DMS53 treated with DMSO at 0.1 percent for 48 hours (cell line): Measurements from ENCODE around the gene TCF7L2.
"Not testable (repeated sequence)": the region's sequence is repeated elsewhere in the genome, so short reads cannot be mapped to it uniquely, and the experiment has no call there.

Experiments
- DNase-seq: peaks from one replicate; lab custom pipeline; 2025; ENCODE audit not compliant: unreplicated experiment; lab: John Stamatoyannopoulos, UW

The TCF7L2 gene

DNA sequence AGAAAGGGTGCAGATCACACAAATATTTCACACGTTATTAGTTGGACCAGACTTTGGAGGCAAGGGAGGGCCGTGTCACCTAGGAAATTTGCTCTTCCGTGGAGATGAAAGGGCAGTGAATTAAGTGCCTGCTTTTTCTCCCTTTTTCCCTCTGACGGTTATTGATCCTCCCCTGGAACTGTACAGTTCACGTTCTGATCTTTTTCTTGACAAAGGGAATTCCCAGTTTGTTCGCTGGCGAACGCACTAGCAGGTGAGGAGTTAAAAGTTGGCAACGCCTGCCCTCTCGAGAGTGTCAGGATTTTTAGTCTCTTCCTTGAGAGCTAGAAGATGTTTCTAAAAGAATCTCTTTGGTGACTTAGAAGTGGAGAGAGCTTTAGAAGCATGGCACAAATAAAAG lies 111.5 kb downstream of the TCF7L2 start:
- DNase-seq: no peak

DNA sequence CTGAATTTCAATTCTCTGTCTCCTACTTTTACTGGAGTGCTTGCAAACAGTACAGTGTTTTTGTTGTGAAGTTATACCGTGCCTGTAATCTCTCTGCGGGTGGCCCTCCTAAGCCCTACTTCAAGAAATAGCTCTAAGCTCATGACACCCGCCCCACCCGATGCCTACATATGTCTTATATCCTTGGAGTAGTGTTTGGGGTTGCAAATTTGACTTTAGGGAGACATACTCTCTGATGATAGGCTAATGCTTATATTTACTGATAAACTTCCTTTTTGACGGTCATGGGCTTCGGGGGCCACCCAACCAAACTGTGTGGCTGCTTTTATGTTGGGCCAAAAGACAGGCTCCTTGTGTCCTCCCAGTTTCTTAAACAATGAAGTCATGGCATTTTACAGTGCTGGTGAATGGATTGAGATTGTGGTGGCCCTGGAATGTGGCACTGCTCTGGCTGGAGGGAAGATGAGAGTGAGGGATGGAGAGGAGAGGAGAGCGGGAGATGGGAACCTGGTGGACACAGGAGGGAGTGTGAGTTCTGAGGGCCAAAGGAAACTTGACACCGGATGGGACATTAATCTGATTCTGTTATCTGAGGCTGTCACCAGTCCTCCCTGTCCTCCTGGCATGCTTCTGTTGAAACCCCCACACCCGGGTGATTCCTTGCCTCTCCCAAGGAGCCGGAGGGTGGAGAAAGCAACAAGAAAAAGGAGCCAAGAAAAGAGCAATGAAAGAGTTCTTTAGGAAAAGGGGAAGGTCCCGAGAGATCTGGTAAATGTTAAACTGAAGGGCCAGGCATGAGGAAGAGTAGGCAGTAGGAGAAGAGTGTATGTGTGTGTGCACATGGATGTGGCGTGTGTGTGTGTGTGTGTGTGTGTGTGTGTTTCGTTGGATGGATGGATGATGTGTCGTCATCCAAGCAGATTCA lies 113.3 kb downstream of the TCF7L2 start:
- no peak for DNase-seq

DNA sequence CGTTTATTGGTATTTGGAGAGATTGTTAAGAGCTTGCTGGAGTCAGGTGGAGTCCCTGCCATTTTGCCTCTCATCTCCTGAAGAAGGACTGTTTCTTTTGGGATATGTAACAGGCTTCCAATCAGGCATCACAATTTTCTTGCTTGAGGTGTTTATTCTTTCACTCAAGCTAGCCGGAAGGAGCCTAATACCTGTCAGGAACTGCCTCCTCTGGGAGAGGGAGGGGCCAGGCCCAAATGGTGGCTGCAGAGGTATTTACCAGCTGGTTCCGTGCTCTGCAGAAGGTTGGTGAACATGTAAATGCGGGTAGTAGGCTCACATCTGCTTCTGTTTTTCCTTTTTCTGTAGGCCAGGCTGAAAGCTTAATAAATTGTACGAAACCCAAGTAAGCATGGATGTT lies 114.0 kb downstream of the TCF7L2 start:
- no peak for DNase-seq

DNA sequence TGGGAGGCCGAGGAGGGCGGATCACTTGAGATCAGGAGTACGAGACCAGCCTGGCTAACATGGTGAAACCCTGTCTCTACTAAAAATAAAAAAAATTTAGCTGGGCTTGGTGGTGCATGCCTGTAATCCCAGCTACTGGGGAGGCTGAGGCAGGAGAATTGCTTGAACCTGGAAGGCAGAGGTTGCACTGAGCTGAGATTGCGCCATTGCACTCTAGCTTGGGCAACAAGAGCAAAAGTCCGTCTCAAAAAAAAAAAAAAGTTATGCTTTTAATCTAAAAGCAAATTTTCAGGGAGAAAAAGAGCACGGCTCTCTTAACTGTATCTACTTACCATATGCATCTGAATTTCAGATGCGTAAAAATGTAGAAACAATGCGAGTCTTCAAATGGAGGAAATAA lies 116.1 kb downstream of the TCF7L2 start:
- DNase-seq: not testable (repeated sequence)

DNA sequence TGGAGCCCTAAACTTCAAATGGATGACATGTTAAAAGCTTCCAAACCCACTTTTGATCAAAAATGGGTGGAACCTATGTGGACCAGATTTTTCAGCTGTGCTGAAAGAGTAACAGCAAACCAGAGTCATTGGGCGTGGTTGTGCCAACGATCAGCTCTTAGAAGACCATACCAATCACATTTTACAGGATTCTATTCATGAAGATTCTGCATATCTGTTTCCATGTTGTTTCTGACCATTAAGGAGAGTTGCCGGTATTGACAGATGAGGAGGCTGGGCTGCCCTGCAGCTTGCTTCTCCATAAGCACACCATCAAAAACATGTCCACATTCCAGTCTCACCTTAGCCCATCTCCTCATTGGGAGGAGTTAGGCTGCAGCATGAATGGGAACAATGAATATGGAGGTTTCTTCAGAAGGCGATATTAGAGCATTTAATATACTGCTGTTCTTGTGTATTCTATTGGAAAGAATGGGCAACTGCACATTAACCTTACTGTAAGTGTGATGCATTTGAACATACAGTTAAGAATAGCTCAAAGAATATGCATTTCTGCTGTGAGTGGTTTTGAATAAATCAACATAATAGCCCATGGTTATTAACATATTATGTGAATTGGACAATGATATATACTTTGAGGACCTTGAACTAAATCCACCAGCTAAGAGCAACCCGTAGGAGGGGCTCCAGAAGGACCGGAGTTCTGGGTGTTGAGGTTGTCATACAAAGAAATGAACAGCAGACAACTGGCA lies 116.7 kb downstream of the TCF7L2 start:
- DNase-seq: no peak

DNA sequence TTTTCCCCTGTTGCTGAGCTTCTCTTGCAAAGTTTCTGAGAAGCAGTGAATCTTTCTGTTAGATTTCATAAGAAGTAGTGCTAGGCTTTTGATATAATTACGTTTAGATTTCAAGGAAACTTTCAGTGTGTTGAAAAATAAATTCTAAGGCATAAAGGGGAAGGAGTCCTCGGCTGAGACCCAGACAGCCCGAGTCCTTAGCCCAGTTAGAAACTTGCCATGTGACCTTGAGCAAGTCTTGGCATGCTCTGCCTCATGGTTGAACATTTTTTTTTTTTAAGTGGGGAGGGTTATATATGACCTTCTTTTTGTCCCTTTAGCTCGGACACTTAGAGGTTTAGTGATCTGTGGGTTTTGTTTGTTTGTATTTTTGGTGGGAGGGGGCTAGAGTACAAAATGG lies 117.5 kb downstream of the TCF7L2 start:
- no peak for DNase-seq

DNA sequence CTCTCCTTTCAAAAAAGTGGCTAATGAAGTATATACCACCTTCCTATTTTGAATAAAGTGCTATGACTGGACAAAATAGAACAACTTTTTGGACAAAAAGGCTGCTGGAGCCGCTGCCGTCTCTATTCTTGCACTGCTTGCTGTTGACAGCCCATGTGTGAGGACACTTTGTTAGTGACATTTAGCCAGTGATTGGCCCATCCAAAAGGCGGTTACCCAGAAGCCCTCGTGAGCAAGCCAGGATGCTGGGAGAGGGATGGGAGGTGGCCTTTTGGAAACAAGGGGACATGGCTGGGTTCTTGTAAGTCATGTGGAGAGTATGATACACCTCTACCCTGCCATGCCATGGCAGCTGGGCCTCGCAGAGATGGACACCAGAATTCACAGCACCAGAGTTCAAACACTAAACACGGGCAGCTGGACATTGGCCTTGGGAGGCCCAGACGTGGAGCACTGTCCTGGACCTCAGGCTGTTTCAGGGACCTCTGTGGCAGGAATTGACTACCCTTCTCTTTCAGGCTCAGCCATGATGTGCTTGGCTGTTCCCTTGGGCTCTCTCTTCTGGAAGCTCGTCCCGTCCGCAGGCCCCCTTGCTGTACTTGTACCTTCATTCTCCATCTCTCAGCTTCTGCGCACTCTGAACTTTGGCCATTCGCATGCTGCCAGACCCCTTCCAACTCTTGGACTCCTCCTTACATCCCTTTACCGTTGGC lies 118.3 kb downstream of the TCF7L2 start:
- no peak for DNase-seq

DNA sequence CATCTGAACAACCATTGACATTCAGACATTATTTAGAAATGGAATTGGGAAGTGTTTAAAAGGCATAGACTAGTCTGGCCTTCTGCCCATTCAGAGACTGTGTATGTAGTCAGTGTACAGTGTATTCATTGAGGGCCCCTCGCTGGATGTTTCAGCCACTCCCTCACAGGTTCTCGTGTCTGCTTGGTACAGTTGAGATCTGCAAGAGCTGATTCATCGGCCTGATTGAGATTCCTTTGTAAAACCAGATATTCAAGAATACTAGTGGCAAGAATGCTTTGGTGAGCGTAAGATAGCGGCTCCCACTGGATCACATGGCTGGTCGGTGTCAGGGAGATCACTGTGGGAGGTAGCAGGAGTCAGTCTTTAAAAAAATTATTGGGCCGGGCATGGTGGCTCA lies 119.5 kb downstream of the TCF7L2 start:
- no peak for DNase-seq

DNA sequence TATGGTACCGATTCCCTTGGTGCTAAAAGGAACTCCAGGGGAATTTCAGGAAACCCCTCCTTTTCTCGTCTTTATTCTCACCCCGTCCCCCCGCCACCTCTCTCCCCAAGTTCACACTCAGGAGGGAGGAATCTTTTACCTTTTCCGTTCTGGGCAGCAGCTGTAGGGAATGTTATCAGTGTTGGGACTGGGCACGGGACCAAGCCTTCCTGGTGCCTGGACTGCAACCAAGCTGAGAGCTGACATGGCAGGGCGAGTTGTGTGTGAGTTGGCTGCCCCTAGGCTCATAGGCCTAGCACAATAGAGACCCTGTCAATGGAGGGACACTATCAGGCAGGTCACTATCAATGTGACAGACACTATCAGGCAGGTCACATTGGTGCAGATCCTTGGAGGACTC lies 121.4 kb downstream of the TCF7L2 start:
- no peak for DNase-seq

DNA sequence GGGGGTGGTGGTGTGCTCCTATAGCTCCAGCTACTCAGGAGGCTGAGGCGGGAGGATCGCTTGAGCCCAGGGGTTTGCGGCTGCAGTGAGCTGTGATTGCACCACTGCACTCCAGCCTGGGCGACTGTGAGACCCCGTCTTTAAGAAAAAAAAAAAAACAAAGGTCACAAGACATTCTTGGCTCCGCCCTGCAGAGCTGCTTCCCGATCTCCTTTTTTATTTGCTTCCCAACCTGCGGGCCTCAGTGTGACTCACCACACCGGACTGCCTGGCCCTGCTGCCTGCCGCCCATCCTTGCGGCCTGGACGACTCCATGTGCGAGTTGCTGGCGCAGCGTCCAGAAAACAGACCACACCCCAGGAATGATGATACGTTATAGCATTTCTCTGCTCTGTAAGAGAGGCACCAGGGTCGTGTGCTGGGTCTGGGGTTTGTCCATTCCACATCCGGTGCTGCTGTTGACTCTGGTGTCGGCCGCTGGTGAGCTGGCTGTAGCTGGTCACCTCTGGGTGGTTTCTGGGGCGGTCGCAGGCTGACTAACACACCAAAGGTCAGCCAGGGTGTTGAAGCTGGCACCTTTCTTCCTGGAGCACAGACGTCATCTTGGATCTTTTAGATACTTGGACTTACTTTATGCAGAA lies 123.6 kb downstream of the TCF7L2 start:
- DNase-seq: no peak

DNA sequence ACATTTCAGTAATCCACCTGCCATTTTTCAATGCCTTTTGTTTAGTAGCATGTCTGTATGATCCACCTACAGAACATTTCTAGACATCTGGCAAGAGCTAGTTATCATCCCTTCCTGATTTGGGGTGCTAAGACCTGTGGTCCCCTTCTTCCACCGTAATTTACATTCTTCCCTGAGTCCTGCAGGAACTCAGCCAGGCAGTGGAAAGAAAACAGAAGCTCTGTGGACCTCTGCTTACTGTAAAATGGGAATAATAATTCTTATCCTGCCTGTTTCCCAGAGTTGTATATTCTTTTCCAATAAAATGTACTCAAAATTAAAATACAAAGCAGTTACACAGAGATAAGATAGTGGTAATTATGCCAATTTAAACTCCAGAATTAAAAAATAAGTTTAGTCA lies 126.9 kb downstream of the TCF7L2 start:
- DNase-seq: no peak

DNA sequence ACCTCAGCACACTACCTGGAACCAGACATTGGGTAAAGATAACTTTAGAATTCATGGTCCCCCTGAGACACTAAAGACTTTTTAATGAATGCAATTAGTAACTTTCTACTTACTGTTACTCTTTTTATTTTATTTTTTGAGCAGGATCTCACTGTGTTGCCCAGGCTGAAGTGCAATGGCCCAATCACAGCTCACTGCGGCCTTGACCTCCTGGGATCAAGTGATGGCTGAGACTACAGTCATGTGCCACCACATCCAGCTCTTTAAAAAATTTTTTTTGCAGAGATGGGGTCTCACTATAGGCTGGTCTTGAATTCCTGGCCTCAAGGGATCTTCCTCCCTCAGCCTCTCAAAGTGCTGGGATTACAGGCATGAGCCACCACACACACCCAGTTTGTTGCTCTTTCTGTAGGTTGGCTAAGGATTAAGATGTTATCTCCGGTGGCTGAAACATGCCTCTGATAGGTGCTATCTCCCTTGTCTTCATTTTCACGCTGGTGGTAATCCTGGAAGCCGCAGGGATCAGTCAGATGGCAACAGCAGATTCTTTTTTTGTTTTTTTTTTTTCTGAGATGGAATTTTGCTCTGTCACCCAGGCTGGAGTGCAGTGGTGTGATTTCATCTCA lies 128.3 kb downstream of the TCF7L2 start:
- DNase-seq: no peak

DNA sequence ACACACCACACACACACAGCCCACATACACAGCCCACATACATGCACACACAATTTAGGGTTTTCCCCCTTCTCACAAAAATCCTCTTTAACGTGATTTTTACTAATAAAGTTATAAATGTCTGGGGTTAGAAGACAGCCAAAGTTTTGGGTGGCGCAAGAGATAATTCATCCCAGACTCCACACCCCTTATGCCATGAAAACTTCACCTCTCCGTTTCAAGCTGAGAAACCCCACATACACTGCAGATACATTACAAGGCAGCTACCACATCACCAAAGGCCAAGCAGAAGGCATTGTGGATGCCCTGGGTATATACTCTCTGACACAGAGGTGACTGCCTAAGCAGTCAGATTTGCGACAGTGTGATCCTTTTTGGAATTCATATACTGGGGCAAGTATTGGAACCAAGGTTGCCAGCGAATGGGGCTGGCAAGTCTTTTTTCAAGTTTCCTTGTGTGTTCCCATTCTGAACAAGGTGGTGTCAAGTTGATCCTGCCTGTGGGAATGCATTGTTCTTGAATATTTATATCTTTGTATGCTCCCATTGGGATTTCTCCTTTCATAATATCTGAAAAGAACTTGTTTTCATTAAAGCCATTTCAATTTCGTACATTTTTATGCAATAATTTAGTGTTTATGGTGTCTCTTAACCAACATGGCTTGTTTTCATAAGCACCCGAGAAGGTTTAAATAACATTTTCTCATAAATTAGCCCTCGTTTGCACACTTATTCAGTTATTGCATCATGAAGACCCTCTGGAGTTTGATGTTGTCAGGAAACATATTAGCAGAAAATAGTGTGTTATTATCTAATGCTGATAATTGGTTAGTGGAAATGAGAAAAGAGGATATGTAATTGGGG lies 130.2 kb downstream of the TCF7L2 start:
- DNase-seq: no peak

DNA sequence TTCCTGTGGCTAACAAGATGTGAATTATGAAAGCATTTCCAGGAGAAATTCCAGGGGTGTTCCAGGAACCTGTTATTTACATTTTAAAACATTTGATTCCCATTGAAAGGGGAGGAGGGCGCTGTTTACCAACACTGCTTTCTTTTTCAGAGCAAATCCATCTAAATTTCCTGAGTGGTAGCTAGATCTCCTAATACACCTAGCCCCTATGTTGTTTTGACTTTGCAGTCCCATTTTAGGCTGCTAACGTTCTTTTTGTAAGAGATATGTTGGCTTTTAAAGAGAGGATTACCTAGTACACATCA lies 130.8 kb downstream of the TCF7L2 start:
- DNase-seq: no peak

DNA sequence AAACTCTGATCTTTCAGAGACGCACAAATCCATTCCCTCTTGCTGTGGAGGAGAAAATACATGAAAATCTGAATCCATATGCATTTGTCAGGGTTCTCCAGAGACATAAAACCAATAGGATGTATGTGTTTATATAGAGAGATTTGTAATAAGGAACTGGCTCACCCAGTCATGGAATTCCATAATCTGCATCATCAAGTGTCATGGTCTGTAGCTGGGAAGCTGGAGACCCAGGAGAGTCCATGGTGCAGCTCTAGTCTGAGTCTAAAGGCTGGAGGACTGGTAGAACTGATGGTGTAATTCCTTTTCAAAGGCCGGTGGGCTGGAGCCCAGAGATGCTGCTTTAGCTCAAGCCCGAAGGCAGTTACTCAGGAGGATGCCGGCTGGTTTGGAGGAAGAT lies 134.0 kb downstream of the TCF7L2 start:
- no peak for DNase-seq

DNA sequence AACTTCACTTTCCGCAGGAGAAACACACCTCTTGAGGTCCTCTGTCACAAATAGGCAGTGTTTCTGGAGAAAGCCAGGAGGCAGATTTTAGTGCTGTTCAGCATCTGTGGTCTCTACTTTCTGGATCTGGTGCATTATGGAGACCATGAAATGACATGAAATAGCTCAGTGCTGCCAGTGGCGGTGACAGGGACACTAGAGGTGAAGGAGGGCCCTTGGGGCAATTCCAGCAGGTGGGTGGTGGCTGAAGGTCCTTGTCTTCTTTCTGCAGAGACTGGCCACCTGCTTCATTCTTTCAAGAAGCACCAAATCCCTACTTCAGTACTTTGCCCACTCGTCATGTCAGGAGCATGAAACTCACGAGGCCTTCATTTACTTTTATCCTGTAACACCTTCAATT lies 135.7 kb downstream of the TCF7L2 start:
- DNase-seq: no peak

DNA sequence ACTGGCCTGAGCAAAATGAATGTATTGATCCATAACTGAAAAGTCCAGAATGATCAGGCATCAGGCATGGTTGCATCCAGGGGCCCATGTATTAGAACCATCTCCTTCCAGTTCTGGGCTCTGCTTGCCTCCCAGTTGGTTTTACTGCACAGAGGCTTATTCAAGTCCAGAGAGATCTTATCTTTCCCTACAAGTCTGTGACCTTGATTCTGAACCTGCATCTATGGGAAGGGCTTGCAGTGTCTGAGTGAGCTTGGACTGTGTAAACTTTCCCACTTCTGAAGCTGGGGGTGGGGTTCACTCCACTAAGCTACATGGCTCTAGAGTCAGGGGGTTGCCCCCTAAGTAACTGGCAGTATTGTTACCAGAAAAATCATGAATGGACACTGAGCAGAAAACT lies 136.2 kb downstream of the TCF7L2 start:
- DNase-seq: no peak

DNA sequence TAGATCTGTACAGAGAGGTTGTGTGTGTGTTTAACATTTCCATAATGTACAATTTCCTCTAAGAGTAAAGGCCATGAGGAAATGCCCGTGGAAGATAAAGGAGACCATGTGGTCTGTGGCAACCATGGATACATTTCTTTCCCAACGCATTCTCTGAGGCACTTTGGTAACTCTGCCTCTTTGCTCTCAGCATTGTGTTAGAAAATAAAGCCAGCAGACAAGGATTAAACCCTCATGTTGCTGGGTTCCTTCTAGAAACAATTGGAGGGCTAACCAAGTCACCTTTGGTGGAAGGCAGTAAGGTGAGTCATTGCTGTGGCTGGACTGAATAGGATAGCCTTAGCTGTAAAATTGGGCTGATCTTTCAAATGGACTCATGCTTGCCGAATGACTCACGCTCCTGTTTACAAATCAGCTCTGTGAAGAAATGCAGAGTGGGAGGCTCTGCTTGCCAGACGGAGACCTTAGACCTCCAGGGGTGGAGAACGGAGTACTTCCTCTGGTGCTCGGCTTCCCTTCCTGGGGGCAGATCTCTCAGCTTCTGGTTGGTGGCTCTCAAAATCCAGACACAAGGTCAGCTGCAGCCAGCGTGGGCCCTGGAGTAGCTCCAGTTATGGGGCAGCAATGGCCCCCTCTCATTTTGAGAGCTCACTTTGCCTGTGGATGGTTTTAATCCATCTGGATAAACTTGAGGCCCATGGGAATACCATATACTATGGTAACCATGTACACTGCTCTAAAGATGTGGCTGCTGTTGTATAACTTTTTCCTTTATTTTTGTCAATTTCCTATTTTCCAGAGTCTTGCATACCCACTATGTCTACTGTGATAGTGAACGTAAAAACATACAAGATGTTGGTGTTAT lies 137.3 kb downstream of the TCF7L2 start:
- peak; percentile 82 for DNase-seq

DNA sequence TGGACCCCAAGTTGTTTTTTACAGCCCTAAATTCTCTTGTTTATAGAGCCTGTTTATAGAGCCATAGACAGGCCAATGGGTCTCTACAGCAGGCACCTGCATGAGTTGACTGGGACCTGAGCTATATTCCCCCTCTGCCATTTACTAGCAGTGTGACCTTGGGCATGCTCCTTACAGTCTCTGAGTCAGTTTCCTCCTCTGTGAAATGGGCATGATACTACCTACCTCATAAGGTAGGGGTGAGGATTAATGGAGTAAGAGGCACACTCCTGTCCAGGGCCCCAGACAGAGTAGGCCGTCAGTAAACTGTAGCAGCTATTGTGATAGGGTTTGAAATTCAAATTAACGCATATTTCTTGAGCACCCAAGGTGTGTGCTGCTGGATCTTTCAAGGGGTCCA lies 138.1 kb downstream of the TCF7L2 start:
- no peak for DNase-seq
